GM13977 (cell line): ENCODE measurements around the gene PLD4.

Source experiments
- DNase-seq: peaks from one replicate; pipeline ENCODE4 v3.0.0; 2012; ENCODE audit warnings: low spot score
- in situ Hi-C: fragments of 300-500 bp; cut with MboI; formaldehyde crosslinking; loops from one replicate; pipeline ENCODE4 v1.12.0; 2022; ENCODE audit warnings: low sequenced_read_pairs, low pct_unique_long_range_greater_than_20kb, mixed read lengths, inconsistent platforms; ENCODE audit not compliant: unreplicated experiment
- TF ChIP-seq, protein P1 (sequence below): IDR thresholded peaks from 2 replicates; pipeline ENCODE4 v1.5.1; 2012; ENCODE audit warnings: mild to moderate bottlenecking, control low read depth; ENCODE audit not compliant: insufficient read depth; ENCODE audit errors: extremely low read depth, missing control alignments

The PLD4 gene

DNA sequence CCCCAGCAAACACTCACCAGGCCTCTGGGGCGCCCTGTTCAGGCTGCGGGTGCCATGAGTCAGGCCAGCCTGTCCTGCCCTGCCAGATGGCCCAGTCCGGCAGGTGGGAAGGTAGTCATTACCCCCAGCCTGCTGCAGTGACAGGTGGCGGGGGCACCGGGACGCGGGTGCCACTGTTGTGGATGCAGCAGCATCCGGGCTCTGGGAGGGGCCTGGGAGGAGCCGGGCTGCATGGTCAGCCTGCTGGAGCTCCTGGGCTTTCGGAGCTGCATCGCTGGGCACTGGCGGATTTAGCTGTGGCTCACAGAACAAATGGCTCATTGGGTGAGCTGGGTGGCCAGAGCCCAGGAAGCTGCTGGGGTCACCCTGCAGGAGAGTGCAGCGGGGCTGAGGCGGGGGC lies 46.1 kb upstream of the PLD4 start:
- TF ChIP-seq, protein P1, sequence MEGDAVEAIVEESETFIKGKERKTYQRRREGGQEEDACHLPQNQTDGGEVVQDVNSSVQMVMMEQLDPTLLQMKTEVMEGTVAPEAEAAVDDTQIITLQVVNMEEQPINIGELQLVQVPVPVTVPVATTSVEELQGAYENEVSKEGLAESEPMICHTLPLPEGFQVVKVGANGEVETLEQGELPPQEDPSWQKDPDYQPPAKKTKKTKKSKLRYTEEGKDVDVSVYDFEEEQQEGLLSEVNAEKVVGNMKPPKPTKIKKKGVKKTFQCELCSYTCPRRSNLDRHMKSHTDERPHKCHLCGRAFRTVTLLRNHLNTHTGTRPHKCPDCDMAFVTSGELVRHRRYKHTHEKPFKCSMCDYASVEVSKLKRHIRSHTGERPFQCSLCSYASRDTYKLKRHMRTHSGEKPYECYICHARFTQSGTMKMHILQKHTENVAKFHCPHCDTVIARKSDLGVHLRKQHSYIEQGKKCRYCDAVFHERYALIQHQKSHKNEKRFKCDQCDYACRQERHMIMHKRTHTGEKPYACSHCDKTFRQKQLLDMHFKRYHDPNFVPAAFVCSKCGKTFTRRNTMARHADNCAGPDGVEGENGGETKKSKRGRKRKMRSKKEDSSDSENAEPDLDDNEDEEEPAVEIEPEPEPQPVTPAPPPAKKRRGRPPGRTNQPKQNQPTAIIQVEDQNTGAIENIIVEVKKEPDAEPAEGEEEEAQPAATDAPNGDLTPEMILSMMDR: no peak
- in situ Hi-C loops: no loop called here
- no peak for DNase-seq

DNA sequence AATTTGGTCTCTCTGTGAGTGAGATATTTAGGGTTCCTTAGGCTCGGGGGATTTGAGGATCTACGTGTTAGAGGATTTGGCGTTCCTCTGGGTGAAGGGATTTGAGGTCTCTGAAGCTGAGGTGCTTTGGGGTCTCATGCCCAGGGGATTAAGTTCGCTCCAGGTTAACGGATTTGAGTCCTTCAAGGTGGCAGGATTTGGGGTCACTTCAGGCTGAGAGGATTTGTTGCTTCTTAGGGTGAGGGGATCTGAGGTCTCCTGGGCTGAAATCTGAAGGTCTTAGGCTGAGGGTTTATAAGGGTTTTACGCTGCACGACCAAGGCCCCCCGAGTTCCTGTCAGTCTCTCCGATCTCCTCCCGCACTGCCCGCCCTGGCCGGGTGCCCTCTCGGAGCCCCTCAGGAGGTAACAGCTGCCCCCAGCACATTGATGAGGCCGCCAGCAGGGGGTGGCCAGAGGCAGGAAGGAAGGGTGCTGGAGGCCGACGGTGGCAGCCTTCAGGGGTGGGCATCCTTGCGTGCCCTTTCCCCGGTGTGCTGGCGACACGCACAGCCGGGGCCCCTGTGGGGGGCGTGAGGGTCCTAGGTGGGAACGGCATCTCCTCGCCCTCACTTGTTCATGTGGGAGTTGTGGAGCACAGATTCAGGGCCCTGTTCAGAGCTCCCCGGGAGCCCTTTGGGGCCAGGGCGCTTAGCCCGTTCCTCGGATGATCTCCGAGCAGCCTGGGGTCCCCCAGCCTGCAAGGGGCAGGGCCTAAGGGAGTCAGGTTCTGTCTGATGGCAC lies 45.3 kb upstream of the PLD4 start:
- TF ChIP-seq, protein P1: no peak
- DNase-seq: no peak
- in situ Hi-C loops: no loop called here

DNA sequence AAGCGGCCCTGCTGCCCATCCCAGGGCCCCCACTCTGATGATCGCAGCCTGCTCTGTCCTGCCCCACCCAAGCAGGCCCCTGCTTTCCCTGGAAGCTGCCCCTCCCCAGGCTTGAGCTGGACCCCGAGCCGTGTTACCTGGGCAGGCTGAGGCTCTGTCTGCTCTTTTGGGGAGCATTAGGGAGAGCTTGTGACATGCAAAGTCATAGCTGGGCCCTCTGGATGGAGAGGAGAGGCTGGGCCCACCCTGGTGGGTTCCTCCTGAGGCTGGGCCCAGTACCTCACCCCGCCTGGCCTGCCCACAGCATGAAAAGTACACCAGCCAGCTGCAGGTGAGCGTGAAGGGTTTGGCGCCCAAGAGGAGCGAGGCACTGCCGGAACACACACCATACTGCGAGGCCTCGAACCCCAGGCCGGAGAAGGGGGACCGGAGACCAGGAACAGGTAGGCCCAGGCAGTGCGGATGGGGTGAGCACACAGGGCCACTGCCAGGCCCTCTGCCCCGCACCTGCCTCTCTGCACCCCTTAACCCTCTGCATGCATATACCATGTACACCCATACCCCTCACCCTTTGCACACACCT lies 44.6 kb upstream of the PLD4 start:
- TF ChIP-seq, protein P1: no peak
- no peak for DNase-seq
- in situ Hi-C loops: no loop called here

DNA sequence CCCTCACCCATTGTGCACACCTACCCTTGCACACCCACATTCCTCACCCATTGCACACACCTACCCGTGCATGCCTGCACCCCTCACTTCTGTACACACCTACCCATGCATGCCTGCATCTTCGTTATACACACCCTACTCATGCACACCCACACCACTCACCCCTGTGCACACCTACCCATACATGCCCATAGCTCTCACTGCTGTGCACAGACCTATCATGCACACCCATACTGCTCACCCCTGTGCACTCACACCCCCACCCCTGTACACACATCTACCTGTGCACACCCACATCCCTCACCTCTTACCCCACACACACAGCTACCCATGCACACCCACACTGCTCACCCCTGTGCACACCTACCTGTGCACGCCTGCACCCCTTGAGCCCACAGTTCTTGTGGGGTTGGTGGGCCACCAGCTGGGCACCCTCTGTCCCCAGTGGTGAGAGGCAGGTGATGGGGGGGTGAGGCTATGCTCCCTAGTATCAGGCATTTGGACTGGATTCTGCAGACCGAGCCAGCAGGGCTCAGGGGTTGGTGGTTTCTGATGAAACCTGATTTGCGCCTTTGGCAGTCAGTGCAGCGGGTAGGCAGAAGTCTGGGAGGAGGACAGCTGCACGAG lies 44.0 kb upstream of the PLD4 start:
- in situ Hi-C loops: no loop called here
- TF ChIP-seq, protein P1: no peak
- DNase-seq: no peak

DNA sequence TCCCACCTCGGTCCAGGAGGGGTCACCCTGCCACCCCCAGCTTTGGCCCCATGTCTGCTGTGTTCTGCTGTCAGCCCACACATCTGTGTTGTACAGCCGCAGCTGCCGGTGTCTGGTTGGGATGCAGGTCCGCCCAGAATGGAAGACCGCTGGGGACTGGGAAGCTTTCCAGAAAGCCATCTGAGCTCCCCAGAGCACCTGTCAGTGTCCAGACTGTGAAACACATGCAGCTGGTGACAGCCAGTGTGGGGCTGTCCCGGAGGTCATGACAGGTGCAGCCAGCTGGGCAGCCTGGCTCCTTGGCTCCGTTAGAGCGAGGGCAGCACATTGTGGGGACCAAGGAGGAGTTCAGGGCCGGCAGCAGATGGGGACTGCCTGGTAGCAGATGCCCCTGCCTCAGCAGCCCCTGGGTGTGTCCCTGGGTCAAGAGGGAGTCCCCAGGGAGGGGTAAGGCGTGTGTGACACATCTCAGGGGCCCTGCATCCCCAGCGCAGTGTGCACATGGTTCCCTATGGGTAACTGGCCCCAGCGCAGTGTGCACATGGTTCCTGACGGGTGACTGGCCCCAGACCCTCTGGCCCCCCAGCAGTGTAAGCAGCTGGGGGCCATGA lies 43.2 kb upstream of the PLD4 start:
- in situ Hi-C loops: no loop called here
- TF ChIP-seq, protein P1: no peak
- DNase-seq: no peak

DNA sequence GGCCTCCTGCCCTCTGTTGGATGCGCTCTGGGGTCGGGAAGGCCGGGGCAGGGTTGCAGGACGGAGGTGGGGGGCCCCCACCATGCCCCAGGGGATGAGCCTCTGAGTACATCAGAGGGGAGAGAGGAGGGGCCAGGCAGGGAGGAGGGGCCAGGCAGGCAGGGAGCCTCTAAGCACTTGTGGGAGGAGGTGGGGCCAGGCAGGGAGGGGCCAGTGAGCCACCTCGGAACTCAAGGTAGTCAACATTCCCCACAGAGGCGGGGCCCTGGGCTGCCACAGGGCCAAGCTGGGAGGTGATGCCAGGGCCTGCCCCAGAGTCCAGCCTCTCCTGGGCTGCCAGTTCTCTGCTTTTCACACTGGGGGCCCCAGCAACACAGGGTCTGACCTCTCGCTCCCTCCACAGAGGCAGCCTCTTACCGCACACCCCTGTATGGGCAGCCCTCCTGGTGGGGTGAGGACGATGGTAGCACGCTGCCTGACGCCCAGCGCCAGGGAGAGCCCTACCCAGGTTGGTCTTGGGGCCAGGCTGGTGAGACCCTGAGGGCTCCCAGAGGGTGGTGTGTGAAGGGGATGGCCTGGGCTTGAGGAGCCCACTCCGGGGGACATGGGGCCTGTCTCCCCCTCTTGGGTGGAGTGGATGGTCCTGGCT lies 42.2 kb upstream of the PLD4 start:
- in situ Hi-C loops: no loop called here
- peak; percentile 72 for DNase-seq
- TF ChIP-seq, protein P1: no peak
